HepG2 (cell line): ENCODE data around the gene TP53TG5. TPM values are rescaled to one million over a fixed set of nuclear protein-coding genes. Genes with fewer than 3 reads are reported as not detected.
A peak's percentile ranks its signal among the peaks of the same experiment; 100 is the strongest.

Experiments
- DMAP1 ChIP-seq: IDR thresholded peaks from 2 replicates; pipeline ENCODE4 v1.6.1; 2016
- HMGXB4 ChIP-seq, 2 experiments: sonication (generic) in 1 of 2; formaldehyde crosslinking in 1 of 2; IDR thresholded peaks; 2 replicates each; pipeline versions ENCODE4 v1.4.0 to v1.6.1; 2018 to 2020; ENCODE audit warnings: missing genetic modification reagents in 2 of 2, borderline replicate concordance in 1 of 2, low read depth in 1 of 2, mild to moderate bottlenecking in 1 of 2, missing biosample characterization in 1 of 2
- IRF2 ChIP-seq: IDR thresholded peaks from 2 replicates; pipeline ENCODE4 v1.6.1; 2018; ENCODE audit warnings: missing genetic modification reagents, missing compliant biosample characterization
- KDM4B ChIP-seq: sonication (generic); formaldehyde crosslinking; IDR thresholded peaks from 2 replicates; pipeline ENCODE4 v1.4.0; 2020; ENCODE audit warnings: missing genetic modification reagents
- MNT ChIP-seq: fragments of 450-650 bp; IDR thresholded peaks from 2 replicates; pipeline ENCODE4 v1.6.1; 2016
- MTF1 ChIP-seq: sonication (generic); formaldehyde crosslinking; IDR thresholded peaks from 2 replicates; pipeline ENCODE4 v1.5.0; 2020; ENCODE audit warnings: missing genetic modification reagents
- PBX2 ChIP-seq: IDR thresholded peaks from 2 replicates; pipeline ENCODE4 v1.6.1; 2016; ENCODE audit warnings: control low read depth
- PRDM15 ChIP-seq: sonication (generic); formaldehyde crosslinking; IDR thresholded peaks from 2 replicates; pipeline ENCODE4 v1.4.0; 2020; ENCODE audit warnings: missing genetic modification reagents
- STAG1 ChIP-seq: sonication (generic); formaldehyde crosslinking; IDR thresholded peaks from 2 replicates; pipeline ENCODE4 v1.4.0; 2020; ENCODE audit warnings: missing genetic modification reagents
- THAP7 ChIP-seq: sonication (generic); formaldehyde crosslinking; IDR thresholded peaks from 2 replicates; pipeline ENCODE4 v1.8.1; 2023; ENCODE audit warnings: mild to moderate bottlenecking, missing genetic modification reagents
- THRA ChIP-seq: sonication (generic); formaldehyde crosslinking; IDR thresholded peaks from 2 replicates; pipeline ENCODE4 v1.4.0; 2020; ENCODE audit warnings: missing genetic modification reagents, borderline replicate concordance
- ZBTB7A ChIP-seq: sonication (generic); formaldehyde crosslinking; IDR thresholded peaks from 2 replicates; pipeline ENCODE4 v1.8.0; 2022; ENCODE audit warnings: mild to moderate bottlenecking, missing genetic modification reagents
- ZMAT3 ChIP-seq: sonication (generic); formaldehyde crosslinking; conservative IDR thresholded peaks from 2 replicates; pipeline ENCODE4 v1.7.0; 2021; ENCODE audit warnings: missing genetic modification reagents
- ZNF225 ChIP-seq: sonication (generic); formaldehyde crosslinking; IDR thresholded peaks from 2 replicates; pipeline ENCODE4 v1.4.0; 2020; ENCODE audit warnings: mild to moderate bottlenecking, missing genetic modification reagents
- ZNF749 ChIP-seq: sonication (generic); formaldehyde crosslinking; IDR thresholded peaks from 2 replicates; pipeline ENCODE4 v1.8.0; 2022; ENCODE audit warnings: mild to moderate bottlenecking, missing genetic modification reagents, moderate library complexity, borderline replicate concordance
- polyA plus RNA-seq, 8 experiments: library from polyadenylated mRNA; depleted of rRNA in 3 of 8; stranded (reverse) in 7 of 8; unstranded in 1 of 8; fragments of >200 nt; fragmentation: Illumina TruSeq in 4 of 8; extraction: Trizol in 4 of 8; gene quantifications; 2 replicates each; pipeline versions ENCODE4 v1.2.1 to v1.2.3, GENCODE V29; 2011 to 2016; ENCODE audit warnings: low read depth in 4 of 8, missing spikeins in 1 of 8, mixed read lengths in 1 of 8; ENCODE audit not compliant: insufficient read depth in 1 of 8
- total RNA-seq, 5 experiments: library from RNA; depleted of rRNA; stranded (reverse); fragments of >200 nt; fragmentation: Illumina TruSeq; extraction: Trizol; gene quantifications; 2 replicates each; pipeline ENCODE4 v1.2.3, GENCODE V29; 2016; ENCODE audit warnings: low read depth in 1 of 5

Gene TP53TG5
- total and polyA plus RNA-seq, 2 of the 13 experiments (the other 11 are each of a cell fraction or from before 2014, with no cell fraction given): 0.11 TPM; not detected in 1

- TF ChIP-seq HMGXB4 (CRISPR knock-in tag; IDR thresholded peaks at IDR 0.05; ENCODE audit: borderline replicate concordance in 1 of 2, low read depth in 1 of 2) (no peak), KDM4B (CRISPR knock-in tag) (no peak), ZNF225 (CRISPR knock-in tag) (no peak), PBX2 (no peak), THRA (CRISPR knock-in tag) (peak; percentile 92), MTF1 (CRISPR knock-in tag) (0 out of 2 replicates have a peak, but pooled peaks have one; percentile 53), ZMAT3 (CRISPR knock-in tag) (no peak), STAG1 (CRISPR knock-in tag) (peak; percentile 14), IRF2 (no peak; the same call in 1 of the 2 replicates), ZBTB7A (no peak; the same call in 1 of the 2 replicates), DMAP1 (CRISPR knock-in tag) (peak; percentile 22; the same call in 1 of the 2 replicates), PRDM15 (no peak; the same call in 1 of the 2 replicates), ZNF749 (CRISPR knock-in tag) (0 out of 2 replicates have a peak, but pooled peaks have one; percentile 52), THAP7 (CRISPR knock-in tag) (no peak), MNT (no peak)
Observed at GRCh38 chr20:45340236-45340847, 37.8 kb downstream of the TP53TG5 start (continued).
